HG02571 (cell line): ENCODE results near the gene VEGFB.

Experiments
- ATAC-seq: cut with Tn5 transposase; IDR thresholded peaks from one replicate; pipeline ENCODE4 v1.9.1; 2021; ENCODE audit warnings: mild to moderate bottlenecking, moderate library complexity; ENCODE audit not compliant: unreplicated experiment

Gene VEGFB

GRCh38 chr11:64233913-64234586 lies at the start of gene VEGFB:
TSS of gene VEGFB (plus strand) at chr11:64234584. CDS start at chr11:64234834, 250 bp downstream.
- ATAC-seq, result peak; percentile 40

- peak; percentile 15 for ATAC-seq
Measured at GRCh38 chr11:64185175-64185692, 49.1 kb upstream of the VEGFB start.

- ATAC-seq, result peak; percentile 83
Measured at GRCh38 chr11:64185693-64186491, 48.5 kb upstream of the VEGFB start, which contains the start of gene STIP1. TSS of gene STIP1 (plus strand) at chr11:64186171. CDS start at chr11:64186262, 91 bp downstream.

GRCh38 chr11:64186492-64187165 lies 47.8 kb upstream of the VEGFB start:
- ATAC-seq, result no peak

GRCh38 chr11:64192434-64192833 lies 42.0 kb upstream of the VEGFB start:
- ATAC-seq, result no peak

- no peak for ATAC-seq
Measured at GRCh38 chr11:64196626-64197025, 37.8 kb upstream of the VEGFB start.

GRCh38 chr11:64198511-64198910 lies 35.9 kb upstream of the VEGFB start:
- no peak for ATAC-seq

GRCh38 chr11:64201543-64201942 lies 32.8 kb upstream of the VEGFB start:
- ATAC-seq, result no peak

- no peak for ATAC-seq
Measured at GRCh38 chr11:64202992-64203391, 31.4 kb upstream of the VEGFB start.

GRCh38 chr11:64203421-64204079 lies 30.8 kb upstream of the VEGFB start:
- no peak for ATAC-seq

GRCh38 chr11:64204080-64204440 lies 30.3 kb upstream of the VEGFB start:
- no peak for ATAC-seq

GRCh38 chr11:64204464-64204989 lies 29.9 kb upstream of the VEGFB start:
- no peak for ATAC-seq

GRCh38 chr11:64206457-64207255 lies 27.7 kb upstream of the VEGFB start, which contains the start of gene FERMT3:
TSS of gene FERMT3 (plus strand) at chr11:64206721. CDS start at chr11:64207365, 644 bp downstream.
- no peak for ATAC-seq

GRCh38 chr11:64207256-64208085 lies 26.9 kb upstream of the VEGFB start:
- no peak for ATAC-seq

GRCh38 chr11:64208086-64208795 lies 26.1 kb upstream of the VEGFB start:
- ATAC-seq, result no peak

- ATAC-seq, result no peak
Measured at GRCh38 chr11:64208796-64209562, 25.4 kb upstream of the VEGFB start.

- ATAC-seq, result no peak
Measured at GRCh38 chr11:64209563-64209843, 24.9 kb upstream of the VEGFB start.
